Stomach (tissue), 4 donors: Measurements from ENCODE around the gene EXOC2.

Source experiments
- EP300 ChIP-seq: sonication (generic); formaldehyde crosslinking; IDR thresholded peaks from one replicate; pipeline ENCODE4 v1.6.1; 2017; ENCODE audit warnings: antibody characterized with exemption
- POLR2A ChIP-seq, 4 donors: fragments of 450-650 bp; IDR thresholded peaks; one replicate each; pipeline ENCODE4 v1.6.1; 2016; ENCODE audit warnings: antibody characterized with exemption in 4 of 4, control low read depth in 2 of 4, mild to moderate bottlenecking in 1 of 4, moderate library complexity in 1 of 4
- POLR2AphosphoS5 ChIP-seq, 3 donors: sonication (generic); formaldehyde crosslinking; IDR thresholded peaks; one replicate each; pipeline ENCODE4 v1.6.1; 2016; ENCODE audit warnings: antibody characterized with exemption in 3 of 3
- TF ChIP-seq, protein P1 (sequence below), 7 experiments: fragments of 450-650 bp in 4 of 7; fragments of 200-600 bp in 3 of 7; sonication (generic) in 3 of 7; IDR thresholded peaks; one replicate each; pipeline ENCODE4 v1.5.1; 2016 to 2019; ENCODE audit warnings: antibody characterized with exemption in 7 of 7, control low read depth in 2 of 7, mild to moderate bottlenecking in 1 of 7

DNA sequence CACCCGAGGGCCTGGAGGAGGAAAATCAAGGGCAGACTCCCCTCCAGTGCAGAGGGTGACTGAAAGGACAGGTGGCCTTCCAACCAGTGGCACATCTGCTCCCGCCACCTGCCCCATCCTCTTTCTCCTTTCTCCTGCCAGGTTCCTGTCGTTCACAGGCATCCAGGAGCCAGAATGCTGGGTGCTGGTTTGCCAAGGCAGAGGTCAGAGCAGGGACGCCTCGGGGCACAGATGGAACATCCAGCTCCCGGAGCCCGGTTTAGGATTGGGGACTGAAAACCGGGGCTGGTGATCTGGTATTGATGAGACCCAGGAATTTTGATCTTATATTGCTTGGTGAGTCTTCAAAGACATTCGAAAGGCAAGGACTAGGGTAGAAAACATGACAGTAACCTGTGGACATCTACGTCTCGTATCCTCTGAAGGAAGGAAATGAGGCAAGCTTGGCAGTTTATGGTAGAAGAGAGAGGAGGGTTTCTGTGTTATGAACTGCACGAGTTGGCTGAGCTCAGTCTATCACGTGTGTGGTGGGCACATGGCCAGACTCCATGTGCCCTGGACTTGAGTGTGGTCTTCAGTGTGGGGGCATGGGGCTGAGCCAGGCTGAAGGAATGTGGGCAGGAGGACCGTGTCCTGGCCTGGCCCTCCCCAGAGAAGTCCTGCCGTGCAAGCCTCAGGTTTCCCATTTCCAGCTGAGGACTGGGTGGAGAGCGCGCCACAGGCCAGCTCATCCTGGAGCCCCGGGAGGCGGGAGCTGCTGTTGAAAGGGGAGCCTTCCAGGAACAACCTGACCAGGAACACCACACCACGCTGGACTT is 227.2 kb downstream of the EXOC2 start:
- TF ChIP-seq, protein P1, sequence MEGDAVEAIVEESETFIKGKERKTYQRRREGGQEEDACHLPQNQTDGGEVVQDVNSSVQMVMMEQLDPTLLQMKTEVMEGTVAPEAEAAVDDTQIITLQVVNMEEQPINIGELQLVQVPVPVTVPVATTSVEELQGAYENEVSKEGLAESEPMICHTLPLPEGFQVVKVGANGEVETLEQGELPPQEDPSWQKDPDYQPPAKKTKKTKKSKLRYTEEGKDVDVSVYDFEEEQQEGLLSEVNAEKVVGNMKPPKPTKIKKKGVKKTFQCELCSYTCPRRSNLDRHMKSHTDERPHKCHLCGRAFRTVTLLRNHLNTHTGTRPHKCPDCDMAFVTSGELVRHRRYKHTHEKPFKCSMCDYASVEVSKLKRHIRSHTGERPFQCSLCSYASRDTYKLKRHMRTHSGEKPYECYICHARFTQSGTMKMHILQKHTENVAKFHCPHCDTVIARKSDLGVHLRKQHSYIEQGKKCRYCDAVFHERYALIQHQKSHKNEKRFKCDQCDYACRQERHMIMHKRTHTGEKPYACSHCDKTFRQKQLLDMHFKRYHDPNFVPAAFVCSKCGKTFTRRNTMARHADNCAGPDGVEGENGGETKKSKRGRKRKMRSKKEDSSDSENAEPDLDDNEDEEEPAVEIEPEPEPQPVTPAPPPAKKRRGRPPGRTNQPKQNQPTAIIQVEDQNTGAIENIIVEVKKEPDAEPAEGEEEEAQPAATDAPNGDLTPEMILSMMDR (IDR thresholded peaks at IDR 0.05) = no peak
- no peak for TF ChIP-seq POLR2AphosphoS5 (IDR thresholded peaks at IDR 0.05)
- no peak for TF ChIP-seq POLR2A (IDR thresholded peaks at IDR 0.05)
- no peak for TF ChIP-seq EP300
